ENCODE data around the gene IRF2BP2. TPM values are rescaled to one million over a fixed set of nuclear protein-coding genes. Genes with fewer than 3 reads are reported as not detected.

IRF2BP2 gene
- total and polyA plus RNA-seq, 2 of the 13 experiments (the other 11 are each of a cell fraction or from before 2014, with no cell fraction given) = 140 to 147 TPM

DNA sequence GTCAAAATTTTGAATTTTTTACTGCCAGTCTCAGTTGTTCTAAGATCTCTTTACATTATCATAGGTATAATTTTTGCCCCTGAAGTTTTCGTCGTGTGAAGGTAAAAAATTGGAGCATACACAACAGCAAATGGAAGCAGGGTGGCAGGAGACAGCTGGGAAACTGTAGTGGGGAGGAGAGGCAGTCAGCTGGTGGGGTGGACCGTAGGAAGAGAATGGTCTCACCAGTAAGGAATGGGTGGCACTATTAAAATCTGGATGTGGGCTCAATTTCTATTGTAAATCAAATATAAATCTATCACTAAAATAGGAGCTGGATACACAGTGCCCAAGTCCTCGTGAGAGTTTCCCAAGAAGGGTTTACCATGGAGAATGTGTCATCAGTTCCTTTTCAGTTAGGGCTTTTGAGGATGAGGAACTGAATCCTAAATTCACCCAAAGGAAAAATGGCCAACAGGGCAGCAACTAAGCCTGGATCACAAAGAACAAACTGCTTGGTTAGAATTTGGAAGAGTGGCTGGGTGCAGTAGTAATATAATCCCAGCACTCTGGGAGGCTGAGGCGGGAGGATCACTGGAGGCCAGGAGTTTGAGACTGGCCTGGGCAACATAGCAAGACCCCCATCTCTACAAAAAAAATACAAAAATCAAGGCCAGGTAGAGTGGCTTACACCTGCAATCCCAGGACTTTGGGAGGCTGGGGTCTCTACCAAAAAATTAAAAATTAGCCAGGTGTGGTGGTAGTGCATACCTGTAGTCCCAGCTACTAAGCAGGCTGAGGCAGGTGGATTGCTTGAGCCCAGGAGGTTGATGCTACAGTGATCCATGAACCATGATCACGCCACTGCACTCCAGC lies 10.5 kb upstream of the IRF2BP2 start (continued):
- TF ChIP-seq, protein P1, sequence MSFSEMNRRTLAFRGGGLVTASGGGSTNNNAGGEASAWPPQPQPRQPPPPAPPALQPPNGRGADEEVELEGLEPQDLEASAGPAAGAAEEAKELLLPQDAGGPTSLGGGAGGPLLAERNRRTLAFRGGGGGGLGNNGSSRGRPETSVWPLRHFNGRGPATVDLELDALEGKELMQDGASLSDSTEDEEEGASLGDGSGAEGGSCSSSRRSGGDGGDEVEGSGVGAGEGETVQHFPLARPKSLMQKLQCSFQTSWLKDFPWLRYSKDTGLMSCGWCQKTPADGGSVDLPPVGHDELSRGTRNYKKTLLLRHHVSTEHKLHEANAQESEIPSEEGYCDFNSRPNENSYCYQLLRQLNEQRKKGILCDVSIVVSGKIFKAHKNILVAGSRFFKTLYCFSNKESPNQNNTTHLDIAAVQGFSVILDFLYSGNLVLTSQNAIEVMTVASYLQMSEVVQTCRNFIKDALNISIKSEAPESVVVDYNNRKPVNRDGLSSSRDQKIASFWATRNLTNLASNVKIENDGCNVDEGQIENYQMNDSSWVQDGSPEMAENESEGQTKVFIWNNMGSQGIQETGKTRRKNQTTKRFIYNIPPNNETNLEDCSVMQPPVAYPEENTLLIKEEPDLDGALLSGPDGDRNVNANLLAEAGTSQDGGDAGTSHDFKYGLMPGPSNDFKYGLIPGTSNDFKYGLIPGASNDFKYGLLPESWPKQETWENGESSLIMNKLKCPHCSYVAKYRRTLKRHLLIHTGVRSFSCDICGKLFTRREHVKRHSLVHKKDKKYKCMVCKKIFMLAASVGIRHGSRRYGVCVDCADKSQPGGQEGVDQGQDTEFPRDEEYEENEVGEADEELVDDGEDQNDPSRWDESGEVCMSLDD (CRISPR knock-in tag; IDR thresholded peaks at IDR 0.05; ENCODE audit: borderline replicate concordance) = no peak
- TF ChIP-seq ZNF335 (CRISPR knock-in tag; IDR thresholded peaks at IDR 0.05) (no peak), TMF1 (CRISPR knock-in tag; IDR thresholded peaks at IDR 0.05; ENCODE audit: low read depth) (0 out of 2 replicates have a peak, but pooled peaks have one; percentile 48), ZNF224 (CRISPR knock-in tag; IDR thresholded peaks at IDR 0.05) (no peak), ZNF317 (CRISPR knock-in tag; IDR thresholded peaks at IDR 0.05) (no peak; the same call in 1 of the 2 replicates), CREM (IDR thresholded peaks at IDR 0.05) (no peak), CREM (CRISPR knock-in tag; IDR thresholded peaks at IDR 0.05) (no peak), MED8 (CRISPR knock-in tag; IDR thresholded peaks at IDR 0.05; ENCODE audit: insufficient replicate concordance) (no peak), DR1 (CRISPR knock-in tag; IDR thresholded peaks at IDR 0.05) (no peak), ZNF747 (CRISPR knock-in tag; IDR thresholded peaks at IDR 0.05; ENCODE audit: borderline replicate concordance) (no peak), ZIK1 (CRISPR knock-in tag; IDR thresholded peaks at IDR 0.05; ENCODE audit: borderline replicate concordance, low read depth) (no peak), RFXAP (CRISPR knock-in tag; IDR thresholded peaks at IDR 0.05; ENCODE audit: borderline replicate concordance) (no peak; the same call in 1 of the 2 replicates), ZBTB7B (CRISPR knock-in tag; IDR thresholded peaks at IDR 0.05) (no peak; the same call in 1 of the 2 replicates), ZNF549 (CRISPR knock-in tag; IDR thresholded peaks at IDR 0.05) (no peak), CEBPB (IDR thresholded peaks at IDR 0.05; ENCODE audit: borderline replicate concordance, low read depth, low read length) (no peak)
- TF ChIP-seq, protein P2, sequence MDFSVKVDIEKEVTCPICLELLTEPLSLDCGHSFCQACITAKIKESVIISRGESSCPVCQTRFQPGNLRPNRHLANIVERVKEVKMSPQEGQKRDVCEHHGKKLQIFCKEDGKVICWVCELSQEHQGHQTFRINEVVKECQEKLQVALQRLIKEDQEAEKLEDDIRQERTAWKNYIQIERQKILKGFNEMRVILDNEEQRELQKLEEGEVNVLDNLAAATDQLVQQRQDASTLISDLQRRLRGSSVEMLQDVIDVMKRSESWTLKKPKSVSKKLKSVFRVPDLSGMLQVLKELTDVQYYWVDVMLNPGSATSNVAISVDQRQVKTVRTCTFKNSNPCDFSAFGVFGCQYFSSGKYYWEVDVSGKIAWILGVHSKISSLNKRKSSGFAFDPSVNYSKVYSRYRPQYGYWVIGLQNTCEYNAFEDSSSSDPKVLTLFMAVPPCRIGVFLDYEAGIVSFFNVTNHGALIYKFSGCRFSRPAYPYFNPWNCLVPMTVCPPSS (IDR thresholded peaks at IDR 0.05) = no peak
- TF ChIP-seq, protein P3, sequence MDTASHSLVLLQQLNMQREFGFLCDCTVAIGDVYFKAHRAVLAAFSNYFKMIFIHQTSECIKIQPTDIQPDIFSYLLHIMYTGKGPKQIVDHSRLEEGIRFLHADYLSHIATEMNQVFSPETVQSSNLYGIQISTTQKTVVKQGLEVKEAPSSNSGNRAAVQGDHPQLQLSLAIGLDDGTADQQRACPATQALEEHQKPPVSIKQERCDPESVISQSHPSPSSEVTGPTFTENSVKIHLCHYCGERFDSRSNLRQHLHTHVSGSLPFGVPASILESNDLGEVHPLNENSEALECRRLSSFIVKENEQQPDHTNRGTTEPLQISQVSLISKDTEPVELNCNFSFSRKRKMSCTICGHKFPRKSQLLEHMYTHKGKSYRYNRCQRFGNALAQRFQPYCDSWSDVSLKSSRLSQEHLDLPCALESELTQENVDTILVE (CRISPR knock-in tag; IDR thresholded peaks at IDR 0.05) = no peak
- TF ChIP-seq, protein P4, sequence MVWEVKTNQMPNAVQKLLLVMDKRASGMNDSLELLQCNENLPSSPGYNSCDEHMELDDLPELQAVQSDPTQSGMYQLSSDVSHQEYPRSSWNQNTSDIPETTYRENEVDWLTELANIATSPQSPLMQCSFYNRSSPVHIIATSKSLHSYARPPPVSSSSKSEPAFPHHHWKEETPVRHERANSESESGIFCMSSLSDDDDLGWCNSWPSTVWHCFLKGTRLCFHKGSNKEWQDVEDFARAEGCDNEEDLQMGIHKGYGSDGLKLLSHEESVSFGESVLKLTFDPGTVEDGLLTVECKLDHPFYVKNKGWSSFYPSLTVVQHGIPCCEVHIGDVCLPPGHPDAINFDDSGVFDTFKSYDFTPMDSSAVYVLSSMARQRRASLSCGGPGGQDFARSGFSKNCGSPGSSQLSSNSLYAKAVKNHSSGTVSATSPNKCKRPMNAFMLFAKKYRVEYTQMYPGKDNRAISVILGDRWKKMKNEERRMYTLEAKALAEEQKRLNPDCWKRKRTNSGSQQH (CRISPR knock-in tag; IDR thresholded peaks at IDR 0.05; ENCODE audit: low read depth) = no peak
- TF ChIP-seq, protein P5, sequence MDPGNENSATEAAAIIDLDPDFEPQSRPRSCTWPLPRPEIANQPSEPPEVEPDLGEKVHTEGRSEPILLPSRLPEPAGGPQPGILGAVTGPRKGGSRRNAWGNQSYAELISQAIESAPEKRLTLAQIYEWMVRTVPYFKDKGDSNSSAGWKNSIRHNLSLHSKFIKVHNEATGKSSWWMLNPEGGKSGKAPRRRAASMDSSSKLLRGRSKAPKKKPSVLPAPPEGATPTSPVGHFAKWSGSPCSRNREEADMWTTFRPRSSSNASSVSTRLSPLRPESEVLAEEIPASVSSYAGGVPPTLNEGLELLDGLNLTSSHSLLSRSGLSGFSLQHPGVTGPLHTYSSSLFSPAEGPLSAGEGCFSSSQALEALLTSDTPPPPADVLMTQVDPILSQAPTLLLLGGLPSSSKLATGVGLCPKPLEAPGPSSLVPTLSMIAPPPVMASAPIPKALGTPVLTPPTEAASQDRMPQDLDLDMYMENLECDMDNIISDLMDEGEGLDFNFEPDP (CRISPR knock-in tag; conservative IDR thresholded peaks at IDR 0.05) = 0 out of 2 replicates have a peak, but pooled peaks have one; percentile 35

Measured in HepG2 (cell line).